Astrocyte of the cerebellum (primary cell): ENCODE measurements around the gene TP53.
A peak's percentile ranks its signal among the peaks of the same experiment; 100 is the strongest.

Source experiments
- DNase-seq: peaks from one replicate; pipeline ENCODE4 v3.0.0-alpha.2; 2011; ENCODE audit warnings: low read depth
- H3K4me3 ChIP-seq: 2 replicates; pipeline ENCODE4 v1.5.1; 2011; ENCODE audit warnings: mild to moderate bottlenecking, low read depth, low read length, moderate library complexity
- in situ Hi-C: cut with HindIII; loops from 2 replicates; pipeline ENCODE4 v1.10.0; 2017; ENCODE audit warnings: low sequenced_read_pairs
- TF ChIP-seq, protein P1 (sequence below): IDR thresholded peaks from 2 replicates; pipeline ENCODE4 v1.5.1; 2012; ENCODE audit warnings: low read length, low read depth, moderate library complexity, mild to moderate bottlenecking; ENCODE audit errors: missing control alignments

The TP53 gene

GRCh38 chr17:7702776-7703175, 15.5 kb upstream of the TP53 start:
- in situ Hi-C loops: no loop called here
- no peak for DNase-seq
- TF ChIP-seq, protein P1, sequence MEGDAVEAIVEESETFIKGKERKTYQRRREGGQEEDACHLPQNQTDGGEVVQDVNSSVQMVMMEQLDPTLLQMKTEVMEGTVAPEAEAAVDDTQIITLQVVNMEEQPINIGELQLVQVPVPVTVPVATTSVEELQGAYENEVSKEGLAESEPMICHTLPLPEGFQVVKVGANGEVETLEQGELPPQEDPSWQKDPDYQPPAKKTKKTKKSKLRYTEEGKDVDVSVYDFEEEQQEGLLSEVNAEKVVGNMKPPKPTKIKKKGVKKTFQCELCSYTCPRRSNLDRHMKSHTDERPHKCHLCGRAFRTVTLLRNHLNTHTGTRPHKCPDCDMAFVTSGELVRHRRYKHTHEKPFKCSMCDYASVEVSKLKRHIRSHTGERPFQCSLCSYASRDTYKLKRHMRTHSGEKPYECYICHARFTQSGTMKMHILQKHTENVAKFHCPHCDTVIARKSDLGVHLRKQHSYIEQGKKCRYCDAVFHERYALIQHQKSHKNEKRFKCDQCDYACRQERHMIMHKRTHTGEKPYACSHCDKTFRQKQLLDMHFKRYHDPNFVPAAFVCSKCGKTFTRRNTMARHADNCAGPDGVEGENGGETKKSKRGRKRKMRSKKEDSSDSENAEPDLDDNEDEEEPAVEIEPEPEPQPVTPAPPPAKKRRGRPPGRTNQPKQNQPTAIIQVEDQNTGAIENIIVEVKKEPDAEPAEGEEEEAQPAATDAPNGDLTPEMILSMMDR: no peak
- H3K4me3 ChIP-seq: no peak overlapping the region

GRCh38 chr17:7701681-7702080, 14.4 kb upstream of the TP53 start:
- in situ Hi-C loops: no loop called here
- no peak overlapping the region for H3K4me3 ChIP-seq
- TF ChIP-seq, protein P1: no peak
- no peak for DNase-seq

DNA sequence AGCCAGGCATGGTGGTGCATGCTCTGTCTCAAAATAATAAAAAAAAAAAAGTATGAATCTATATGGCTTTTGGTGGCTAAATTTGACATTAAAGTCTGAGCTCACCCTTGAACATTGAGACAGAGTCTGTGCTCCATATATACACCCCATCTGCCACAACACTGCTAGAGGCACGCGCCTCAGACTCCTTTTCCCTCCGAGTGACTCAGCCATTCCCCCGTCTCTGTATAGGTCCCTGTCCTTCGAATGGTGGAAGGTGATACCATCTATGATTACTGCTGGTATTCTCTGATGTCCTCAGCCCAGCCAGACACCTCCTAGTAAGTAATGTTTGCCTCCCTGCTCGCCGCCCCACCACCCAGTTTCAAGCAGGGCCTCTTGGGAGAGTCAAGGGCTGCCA, 13.2 kb upstream of the TP53 start:
- TF ChIP-seq, protein P1: no peak
- no peak overlapping the region for H3K4me3 ChIP-seq
- no peak for DNase-seq
- in situ Hi-C loops: no loop called here

DNA sequence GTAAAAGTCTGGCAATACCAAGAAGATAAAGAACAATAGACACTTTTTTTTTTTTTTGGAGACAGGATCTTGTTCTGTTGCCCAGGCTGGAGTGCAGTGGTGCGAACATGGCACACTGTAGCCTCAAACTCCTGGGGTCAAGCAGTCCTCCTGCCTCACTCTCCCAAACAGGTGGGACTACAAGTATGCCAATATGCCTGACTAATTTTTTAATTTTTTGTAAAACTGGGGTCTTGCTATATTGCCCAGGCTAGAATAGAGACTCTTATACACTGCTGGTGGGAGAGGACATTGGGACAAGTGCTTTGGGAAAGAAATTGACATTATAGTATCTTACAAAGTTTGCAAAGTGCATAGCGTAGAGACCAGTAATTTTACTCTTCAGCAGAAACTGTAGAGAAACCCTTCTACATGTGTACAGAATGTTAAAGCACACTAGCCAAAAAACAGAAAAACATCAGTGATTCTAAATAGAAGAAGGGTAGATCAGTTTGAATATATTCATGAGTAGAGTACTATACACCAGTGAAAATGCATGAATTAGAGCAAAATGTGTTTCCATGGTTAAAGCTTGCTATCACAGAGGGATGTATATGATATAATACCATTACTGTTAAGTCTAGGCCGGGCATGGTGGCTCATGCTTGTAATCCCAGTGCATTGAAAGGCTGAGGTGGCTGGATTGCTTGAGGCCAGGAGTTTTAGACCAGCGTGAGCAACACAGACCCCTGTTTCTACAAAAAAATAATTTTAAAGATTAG, 10.7 kb upstream of the TP53 start:
- no peak overlapping the region for H3K4me3 ChIP-seq
- in situ Hi-C loops: no loop called here
- TF ChIP-seq, protein P1: no peak
- DNase-seq: no peak

DNA sequence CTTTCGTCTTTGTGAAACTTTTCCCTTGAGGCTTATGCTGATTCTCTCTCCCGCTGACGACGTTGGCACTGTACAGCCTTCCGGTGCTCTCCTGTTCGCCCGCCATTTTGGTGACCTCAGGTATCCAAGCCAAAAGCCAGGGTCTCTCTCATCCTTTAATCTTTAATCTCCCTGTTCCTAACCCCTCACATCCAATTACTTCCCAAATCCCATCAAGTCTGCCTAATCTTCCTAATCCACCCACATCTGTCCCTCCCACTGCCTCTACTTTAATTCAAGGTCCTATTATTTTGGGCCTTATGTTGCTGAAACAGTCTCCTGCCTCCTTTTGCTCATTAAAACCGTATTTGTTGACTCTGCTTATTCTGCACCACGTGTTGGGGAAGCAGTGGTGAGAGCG, 8.3 kb upstream of the TP53 start:
- in situ Hi-C loops: no loop called here
- TF ChIP-seq, protein P1: no peak
- DNase-seq: no peak
- no peak overlapping the region for H3K4me3 ChIP-seq

DNA sequence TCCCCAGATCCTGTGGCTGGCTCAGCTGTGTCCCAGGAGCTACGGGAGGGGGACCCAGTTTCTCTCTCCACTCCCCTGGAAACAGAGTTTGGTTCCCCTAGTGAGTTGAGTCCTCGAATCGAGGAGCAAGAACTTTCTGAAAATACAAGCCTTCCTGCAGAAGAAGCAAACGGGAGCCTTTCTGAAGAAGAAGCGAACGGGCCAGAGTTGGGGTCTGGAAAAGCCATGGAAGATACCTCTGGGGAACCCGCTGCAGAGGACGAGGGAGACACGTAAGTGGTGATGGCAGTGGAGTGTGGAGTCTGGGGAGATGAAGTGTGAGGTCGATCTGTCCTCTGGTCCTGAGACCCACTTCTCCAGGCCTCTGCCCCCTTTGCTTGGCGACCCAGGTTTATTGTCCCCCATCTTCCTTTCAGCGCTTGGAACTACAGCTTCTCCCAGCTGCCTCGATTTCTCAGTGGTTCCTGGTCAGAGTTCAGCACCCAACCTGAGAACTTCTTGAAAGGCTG, 1.6 kb upstream of the TP53 start:
- no peak for DNase-seq
- TF ChIP-seq, protein P1: no peak
- H3K4me3 ChIP-seq: peak overlapping the region; percentile 60
- in situ Hi-C loops: no loop called here
